ENCODE data around the gene ANKAR.

Gene ANKAR

DNA sequence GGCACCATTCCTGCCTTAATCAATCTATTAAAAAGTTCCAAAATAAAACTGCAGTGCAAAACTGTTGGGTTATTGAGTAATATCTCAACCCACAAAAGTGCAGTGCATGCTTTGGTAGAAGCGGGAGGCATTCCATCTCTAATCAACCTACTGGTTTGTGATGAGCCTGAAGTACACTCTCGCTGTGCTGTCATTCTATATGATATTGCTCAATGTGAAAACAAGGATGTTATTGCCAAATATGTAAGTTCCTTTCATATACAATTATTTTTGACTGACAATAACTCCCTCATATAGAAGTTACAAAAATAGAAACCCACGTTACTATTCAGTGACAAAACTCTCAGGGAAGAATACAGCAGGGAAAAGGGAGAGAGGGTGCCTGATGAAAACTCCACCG, 45.1 kb downstream of the ANKAR start:
- no peak for DNase-seq (ENCODE audit: low spot score)

DNA sequence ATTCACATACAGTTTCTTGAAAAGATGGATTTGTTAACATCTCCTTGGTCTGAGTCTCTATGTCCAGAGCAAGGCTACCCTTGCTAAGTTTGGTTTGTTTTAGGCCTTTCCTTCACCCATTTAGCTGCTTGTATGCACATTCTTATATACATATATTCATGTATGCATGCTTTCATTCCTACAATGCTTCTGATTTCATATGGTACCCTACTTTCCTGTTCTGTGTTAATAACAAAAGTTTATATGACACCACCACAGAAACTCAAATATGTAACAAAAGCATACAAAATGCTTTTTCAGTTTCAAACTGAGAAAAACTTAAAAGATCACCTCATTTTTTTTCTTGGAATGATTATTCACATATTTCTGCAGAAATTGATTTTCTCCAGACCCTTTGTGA, 48.7 kb downstream of the ANKAR start:
- DNase-seq (ENCODE audit: low spot score), result no peak
